Stimulated activated CD8-positive, alpha-beta memory T cell treated with anti-CD3 and anti-CD28 coated beads, Interleukin-15, amount 100 ng/mL, for 4 hours (primary cell): Measurements from ENCODE around the gene NDRG4.

Experiments used
- DNase-seq, 2 donors: peaks; one replicate each; pipeline ENCODE4 v3.0.0-alpha.2; 2020; ENCODE audit warnings: low read depth in 2 of 2

Gene NDRG4, protein sequence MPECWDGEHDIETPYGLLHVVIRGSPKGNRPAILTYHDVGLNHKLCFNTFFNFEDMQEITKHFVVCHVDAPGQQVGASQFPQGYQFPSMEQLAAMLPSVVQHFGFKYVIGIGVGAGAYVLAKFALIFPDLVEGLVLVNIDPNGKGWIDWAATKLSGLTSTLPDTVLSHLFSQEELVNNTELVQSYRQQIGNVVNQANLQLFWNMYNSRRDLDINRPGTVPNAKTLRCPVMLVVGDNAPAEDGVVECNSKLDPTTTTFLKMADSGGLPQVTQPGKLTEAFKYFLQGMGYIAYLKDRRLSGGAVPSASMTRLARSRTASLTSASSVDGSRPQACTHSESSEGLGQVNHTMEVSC

DNA sequence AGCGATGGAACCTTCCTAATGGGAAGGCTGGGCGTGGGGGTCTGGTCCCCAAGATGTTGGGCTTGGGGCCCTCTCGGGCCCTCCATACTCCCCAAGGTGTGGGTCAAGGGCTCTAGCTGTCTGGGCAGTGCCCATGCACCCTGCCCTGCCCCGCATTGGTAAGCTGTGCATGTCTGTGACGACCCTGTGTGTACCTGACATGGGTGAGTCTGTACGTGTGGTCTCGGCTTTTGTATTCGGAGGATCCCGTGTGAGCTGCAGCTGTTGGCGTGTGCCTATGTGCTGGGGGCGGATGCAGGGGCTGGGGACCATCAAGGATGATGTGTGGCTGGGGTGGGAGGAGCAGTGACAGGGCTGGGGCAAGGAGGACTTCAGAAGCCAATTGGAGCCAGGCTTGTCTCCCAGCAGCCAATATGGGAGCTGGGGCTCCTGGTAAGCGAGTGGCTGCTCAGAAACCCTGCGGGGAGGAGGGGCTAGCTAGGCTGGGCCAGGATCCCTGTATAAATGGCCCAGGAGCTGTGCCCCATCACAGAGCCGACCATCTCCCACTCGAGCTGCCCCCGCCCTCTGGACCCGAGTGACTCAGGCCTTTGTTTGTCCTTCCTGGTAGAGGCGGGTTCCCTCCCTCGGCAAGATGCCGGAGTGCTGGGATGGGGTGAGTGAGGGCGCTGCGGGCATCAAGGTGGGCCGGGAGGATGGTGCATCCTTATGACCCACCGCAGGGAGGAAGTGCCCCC, at the start of gene NDRG4:
NDRG4 (plus strand) TSS at position 529 of the 737 bp plus-strand sequence; CDS start at position 635, 106 bp downstream.
- DNase-seq = no peak

GRCh38 chr16:58450590-58450989, 49.4 kb upstream of the NDRG4 start:
- no peak for DNase-seq

- DNase-seq = no peak
These were observed 48.7 kb upstream of the NDRG4 start for GRCh38 chr16:58451265-58451689.

GRCh38 chr16:58451945-58452401, 48.0 kb upstream of the NDRG4 start:
- no peak for DNase-seq

DNA sequence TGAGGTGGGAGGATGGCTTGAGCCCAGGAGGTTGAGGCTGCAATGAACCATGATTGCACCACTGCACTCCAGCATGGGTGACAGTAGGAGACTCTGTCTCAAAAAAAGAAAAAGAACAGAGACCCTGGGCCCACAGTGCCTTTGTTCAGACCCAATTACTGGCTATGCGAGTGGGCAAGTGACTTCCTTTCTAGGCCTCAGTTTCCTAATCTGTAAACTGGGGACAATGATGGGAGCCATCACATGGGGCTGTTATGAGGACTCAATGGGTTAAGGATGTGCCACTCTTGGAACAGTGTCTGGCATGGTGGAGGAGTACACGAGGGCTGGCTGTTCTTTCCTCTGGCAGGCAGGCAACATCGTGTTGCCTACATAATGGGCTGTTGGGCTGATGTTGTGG, 47.3 kb upstream of the NDRG4 start:
- no peak for DNase-seq

DNA sequence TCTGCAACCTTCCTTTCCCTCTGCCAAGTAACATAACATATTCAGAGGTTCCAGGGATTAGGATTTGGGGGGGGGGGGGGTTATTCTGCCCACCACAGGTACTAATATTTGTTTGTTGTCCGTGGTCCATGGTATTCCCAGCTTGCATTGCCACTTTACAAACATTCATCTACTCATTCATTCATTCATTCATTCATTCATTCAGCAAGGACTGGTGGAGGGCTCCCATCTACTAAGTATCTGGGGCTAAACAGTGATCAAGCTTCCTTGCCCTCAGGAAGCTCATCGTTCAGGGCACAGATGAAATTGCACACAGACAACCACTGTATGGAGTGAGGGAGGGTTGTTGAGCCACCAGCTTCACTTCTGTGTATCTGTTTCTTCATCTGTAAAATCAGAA, 45.8 kb upstream of the NDRG4 start:
- DNase-seq = no peak

GRCh38 chr16:58454856-58455255, 45.1 kb upstream of the NDRG4 start:
- no peak for DNase-seq

GRCh38 chr16:58455750-58456149, 44.2 kb upstream of the NDRG4 start:
- DNase-seq = no peak

GRCh38 chr16:58456193-58456592, 43.8 kb upstream of the NDRG4 start:
- no peak for DNase-seq

GRCh38 chr16:58458606-58459343, 41.2 kb upstream of the NDRG4 start:
- no peak for DNase-seq

GRCh38 chr16:58459344-58460218, 40.4 kb upstream of the NDRG4 start:
- peak; percentile 19 to 36 for DNase-seq

- DNase-seq = no peak
These were observed 39.7 kb upstream of the NDRG4 start for GRCh38 chr16:58460219-58460610.

- DNase-seq = no peak
These were observed 38.9 kb upstream of the NDRG4 start for GRCh38 chr16:58461056-58461455.

- no peak for DNase-seq
These were observed 38.3 kb upstream of the NDRG4 start for GRCh38 chr16:58461640-58462039.

- no peak for DNase-seq
These were observed 37.9 kb upstream of the NDRG4 start for GRCh38 chr16:58462089-58462488.

DNA sequence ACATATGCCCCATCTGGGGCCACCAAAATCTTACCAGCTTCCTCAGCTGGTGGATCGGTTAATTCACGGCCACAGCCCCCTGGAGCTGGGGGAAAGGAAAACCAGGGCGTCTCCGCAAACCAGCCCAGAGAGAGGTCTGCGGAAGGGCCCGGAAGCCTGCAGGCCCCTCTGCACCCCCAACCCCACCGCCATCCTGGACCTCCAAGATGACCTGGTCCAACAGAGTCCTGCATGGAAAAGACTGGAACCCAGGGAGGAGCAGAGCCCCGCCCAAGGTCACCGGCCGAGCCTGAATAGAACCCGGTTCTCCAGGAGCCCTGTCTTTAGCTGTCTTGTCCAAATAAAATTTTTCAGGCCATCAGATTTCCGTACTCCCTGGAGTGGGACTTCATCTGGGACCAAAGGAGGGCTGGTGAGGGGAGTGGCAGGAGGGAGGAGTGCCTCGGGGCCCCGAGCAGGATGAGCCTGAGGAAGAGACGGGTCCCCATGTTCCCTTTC, 37.4 kb upstream of the NDRG4 start:
- DNase-seq = no peak

- DNase-seq = no peak
These were observed 36.7 kb upstream of the NDRG4 start for GRCh38 chr16:58462997-58463941.

DNA sequence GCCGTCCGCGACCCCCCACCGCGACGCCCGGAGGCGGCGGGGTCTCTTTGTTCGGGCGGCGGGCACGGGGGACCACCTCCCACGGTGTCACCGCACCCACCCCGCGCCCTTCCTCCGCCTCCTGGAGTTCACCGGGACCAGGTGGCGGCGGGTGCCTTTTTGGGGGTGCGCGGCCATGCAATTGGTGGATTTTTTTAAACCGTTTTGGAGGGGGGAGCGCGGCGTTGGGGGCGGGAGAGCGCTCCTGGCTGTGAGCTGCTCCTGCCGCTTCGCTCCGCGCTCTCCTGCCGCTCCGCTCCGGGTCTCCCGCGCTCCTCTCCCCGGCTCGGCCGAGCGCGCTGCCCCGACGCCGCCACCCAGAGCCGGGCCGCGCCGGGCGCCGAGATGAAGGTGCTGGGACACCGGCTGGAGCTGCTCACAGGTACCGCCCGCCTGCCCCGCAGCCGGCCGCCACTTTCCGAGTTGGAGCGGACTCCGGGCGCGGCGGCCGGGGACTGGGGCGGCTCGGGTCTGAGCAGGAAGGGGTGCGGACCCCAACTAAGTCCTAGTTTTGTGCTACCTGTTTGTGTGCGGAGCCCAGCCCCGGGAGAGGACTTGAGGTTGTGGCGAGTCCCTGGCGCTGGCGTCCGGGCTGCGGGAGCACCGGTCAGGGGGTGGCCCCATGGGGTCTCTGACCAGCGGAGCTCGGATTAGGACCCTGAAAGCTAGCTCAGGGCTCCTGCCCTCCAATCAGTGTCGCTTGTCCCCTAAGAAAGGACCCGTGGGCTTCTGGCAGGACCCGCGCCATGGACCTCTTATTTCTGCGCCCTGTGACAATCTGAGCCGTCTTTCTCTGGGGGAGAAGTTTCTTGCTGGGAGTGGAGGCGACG, 35.7 kb upstream of the NDRG4 start:
- DNase-seq = no peak
